GM19455 (cell line): ENCODE data around the gene RGS4.

Experiments used
- ATAC-seq: cut with Tn5 transposase; IDR thresholded peaks from one replicate; pipeline ENCODE4 v1.9.1; 2021; ENCODE audit not compliant: unreplicated experiment

RGS4 gene

GRCh38 chr1:163069142-163069541, at the start of gene RGS4:
Gene RGS4, plus strand, starts transcription at chr1:163069361. Its CDS starts 124 bp downstream, at chr1:163069485.
- ATAC-seq = no peak

GRCh38 chr1:163022129-163022528, 47.0 kb upstream of the RGS4 start:
- ATAC-seq = no peak

- no peak for ATAC-seq
Observed at GRCh38 chr1:163027610-163028009, 41.6 kb upstream of the RGS4 start.

GRCh38 chr1:163029901-163030300, 39.3 kb upstream of the RGS4 start:
- no peak for ATAC-seq

GRCh38 chr1:163035446-163036249, 33.5 kb upstream of the RGS4 start:
- no peak for ATAC-seq

GRCh38 chr1:163036671-163037070, 32.5 kb upstream of the RGS4 start:
- ATAC-seq = no peak

GRCh38 chr1:163038928-163039706, 30.0 kb upstream of the RGS4 start:
- ATAC-seq = no peak

- no peak for ATAC-seq
Observed at GRCh38 chr1:163039707-163040093, 29.5 kb upstream of the RGS4 start.

- no peak for ATAC-seq
Observed at GRCh38 chr1:163046071-163046470, 23.1 kb upstream of the RGS4 start.

- ATAC-seq = no peak
Observed at GRCh38 chr1:163047951-163048659, 21.1 kb upstream of the RGS4 start.

- ATAC-seq = no peak
Observed at GRCh38 chr1:163048869-163049268, 20.3 kb upstream of the RGS4 start.

- no peak for ATAC-seq
Observed at GRCh38 chr1:163049296-163049695, 19.9 kb upstream of the RGS4 start.

- ATAC-seq = no peak
Observed at GRCh38 chr1:163050496-163050895, 18.7 kb upstream of the RGS4 start.

- ATAC-seq = no peak
Observed at GRCh38 chr1:163054181-163054591, 15.0 kb upstream of the RGS4 start.

- ATAC-seq = no peak
Observed at GRCh38 chr1:163055005-163055404, 14.2 kb upstream of the RGS4 start.

GRCh38 chr1:163055531-163055930, 13.6 kb upstream of the RGS4 start:
- no peak for ATAC-seq

- ATAC-seq = no peak
Observed at GRCh38 chr1:163056831-163057230, 12.3 kb upstream of the RGS4 start.

GRCh38 chr1:163060343-163061007, 8.7 kb upstream of the RGS4 start:
- ATAC-seq = no peak

- no peak for ATAC-seq
Observed at GRCh38 chr1:163063143-163063542, 6.0 kb upstream of the RGS4 start.

GRCh38 chr1:163063610-163064009, 5.6 kb upstream of the RGS4 start:
- no peak for ATAC-seq

GRCh38 chr1:163066168-163066567, 3.0 kb upstream of the RGS4 start:
- ATAC-seq = no peak
